ENCODE results near the gene MAML3. TPM values are rescaled to one million over a fixed set of nuclear protein-coding genes. Genes with fewer than 3 reads are reported as not detected.

MAML3 gene
- total RNA-seq, 4 donors from 2014 or later, result 18.2 to 42.7 (median 28.6) TPM

DNA sequence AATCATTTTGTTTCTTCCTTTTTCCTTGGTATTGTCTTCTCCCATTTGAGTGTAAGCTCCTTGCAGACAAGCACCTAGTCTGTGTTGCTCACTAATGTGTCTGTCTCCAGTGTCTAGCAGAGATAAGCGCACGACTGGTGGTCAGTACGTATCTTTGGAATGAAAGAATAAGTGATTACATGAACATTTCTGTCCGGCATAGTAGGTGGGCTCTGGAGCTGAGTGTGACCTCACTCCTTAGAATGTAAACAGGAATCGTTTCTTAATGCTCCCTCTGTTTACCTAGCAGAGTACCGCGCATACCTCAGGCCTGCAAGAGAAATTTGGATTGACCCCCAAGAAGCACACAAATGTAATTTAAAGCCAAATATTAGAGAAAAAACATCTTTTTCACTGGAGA lies 235.4 kb downstream of the MAML3 start:
- H3K27ac ChIP-seq, result peak overlapping the region; percentile 42
- no peak for TF ChIP-seq EP300 (IDR thresholded peaks at IDR 0.05)
- TF ChIP-seq POLR2A (IDR thresholded peaks at IDR 0.05), result no peak
- TF ChIP-seq, protein P1, sequence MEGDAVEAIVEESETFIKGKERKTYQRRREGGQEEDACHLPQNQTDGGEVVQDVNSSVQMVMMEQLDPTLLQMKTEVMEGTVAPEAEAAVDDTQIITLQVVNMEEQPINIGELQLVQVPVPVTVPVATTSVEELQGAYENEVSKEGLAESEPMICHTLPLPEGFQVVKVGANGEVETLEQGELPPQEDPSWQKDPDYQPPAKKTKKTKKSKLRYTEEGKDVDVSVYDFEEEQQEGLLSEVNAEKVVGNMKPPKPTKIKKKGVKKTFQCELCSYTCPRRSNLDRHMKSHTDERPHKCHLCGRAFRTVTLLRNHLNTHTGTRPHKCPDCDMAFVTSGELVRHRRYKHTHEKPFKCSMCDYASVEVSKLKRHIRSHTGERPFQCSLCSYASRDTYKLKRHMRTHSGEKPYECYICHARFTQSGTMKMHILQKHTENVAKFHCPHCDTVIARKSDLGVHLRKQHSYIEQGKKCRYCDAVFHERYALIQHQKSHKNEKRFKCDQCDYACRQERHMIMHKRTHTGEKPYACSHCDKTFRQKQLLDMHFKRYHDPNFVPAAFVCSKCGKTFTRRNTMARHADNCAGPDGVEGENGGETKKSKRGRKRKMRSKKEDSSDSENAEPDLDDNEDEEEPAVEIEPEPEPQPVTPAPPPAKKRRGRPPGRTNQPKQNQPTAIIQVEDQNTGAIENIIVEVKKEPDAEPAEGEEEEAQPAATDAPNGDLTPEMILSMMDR (IDR thresholded peaks at IDR 0.05), result no peak
- no peak for TF ChIP-seq POLR2AphosphoS5 (IDR thresholded peaks at IDR 0.05)
- no peaks in the 10 kb centered on the region for H3K27me3 ChIP-seq
- DNase-seq (ENCODE audit: low spot score in 2 of 2), result no peak
- WGBS, result 87% methylated on average over 7 of the region's 7 CpGs
- H3K4me1 ChIP-seq, result peaks cover 58% of the 10 kb centered on the region
- no peaks in the 10 kb centered on the region for H3K9me3 ChIP-seq
- H3K36me3 ChIP-seq, result no peaks in the 10 kb centered on the region
- H3K4me3 ChIP-seq, result no peak overlapping the region

DNA sequence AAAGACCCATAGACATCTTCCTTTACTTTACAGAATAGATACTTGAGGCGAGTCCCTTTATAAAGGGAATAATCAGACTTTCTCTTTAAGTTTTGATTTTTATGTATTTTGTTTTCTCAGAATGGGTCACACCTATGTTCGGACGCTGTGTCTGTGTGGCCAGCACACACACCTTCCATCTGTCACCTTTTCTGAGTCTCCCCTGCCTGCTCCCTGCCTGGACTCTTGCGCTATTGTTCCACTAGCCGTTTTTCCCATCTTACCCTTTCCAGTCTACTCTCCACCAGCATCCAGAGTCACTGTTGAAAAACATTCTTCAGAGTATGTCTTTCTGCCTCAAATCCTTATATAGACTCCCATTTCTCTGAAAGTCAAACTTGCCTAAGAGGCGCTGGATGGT lies 236.1 kb downstream of the MAML3 start:
- no peak for TF ChIP-seq POLR2AphosphoS5 (IDR thresholded peaks at IDR 0.05)
- TF ChIP-seq, protein P1 (IDR thresholded peaks at IDR 0.05), result no peak
- no peak for TF ChIP-seq EP300 (IDR thresholded peaks at IDR 0.05)
- TF ChIP-seq POLR2A (IDR thresholded peaks at IDR 0.05), result no peak
- H3K27me3 ChIP-seq, result no peaks in the 10 kb centered on the region
- WGBS, result 94% methylated on average over 6 of the region's 6 CpGs

DNA sequence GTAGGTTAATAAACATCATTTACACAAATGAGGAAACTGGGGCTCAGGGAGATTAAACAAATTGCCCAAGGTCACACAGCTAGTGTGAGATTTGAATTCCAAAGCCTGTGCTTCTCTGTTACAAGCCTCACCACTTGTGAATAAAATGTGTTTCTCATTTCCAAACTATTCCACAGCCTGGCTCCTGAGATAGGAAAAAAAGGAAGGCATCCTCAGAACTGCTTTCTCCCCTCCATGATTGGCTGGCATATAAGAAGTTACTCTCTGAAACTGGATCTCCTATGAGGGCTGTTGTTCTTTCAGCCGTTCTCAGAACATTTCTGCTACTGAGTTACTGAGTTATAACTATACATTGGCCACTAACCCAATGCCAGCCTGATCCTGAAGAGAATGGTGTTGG lies 237.9 kb downstream of the MAML3 start:
- no peaks in the 10 kb centered on the region for H3K27me3 ChIP-seq
- H3K4me3 ChIP-seq, result no peak overlapping the region
- no peak for TF ChIP-seq POLR2AphosphoS5 (IDR thresholded peaks at IDR 0.05)
- TF ChIP-seq EP300 (IDR thresholded peaks at IDR 0.05), result no peak
- no peak for TF ChIP-seq POLR2A (IDR thresholded peaks at IDR 0.05)
- TF ChIP-seq, protein P1 (IDR thresholded peaks at IDR 0.05), result no peak
- no peaks in the 10 kb centered on the region for H3K9me3 ChIP-seq
- peaks cover 40% of the 10 kb centered on the region for H3K4me1 ChIP-seq
- DNase-seq (ENCODE audit: low spot score in 2 of 2), result no peak
- no peak overlapping the region for H3K27ac ChIP-seq
- no peaks in the 10 kb centered on the region for H3K36me3 ChIP-seq
- WGBS, result 63% methylated on average over 1 of the region's 1 CpG

More for the DNA sequence above, 236.1 kb downstream of the MAML3 start:
- DNase-seq (ENCODE audit: low spot score in 2 of 2), result no peak
- no peak overlapping the region for H3K27ac ChIP-seq
- peaks cover 58% of the 10 kb centered on the region for H3K4me1 ChIP-seq
- no peaks in the 10 kb centered on the region for H3K36me3 ChIP-seq
- no peaks in the 10 kb centered on the region for H3K9me3 ChIP-seq
- H3K4me3 ChIP-seq, result no peak overlapping the region

DNA sequence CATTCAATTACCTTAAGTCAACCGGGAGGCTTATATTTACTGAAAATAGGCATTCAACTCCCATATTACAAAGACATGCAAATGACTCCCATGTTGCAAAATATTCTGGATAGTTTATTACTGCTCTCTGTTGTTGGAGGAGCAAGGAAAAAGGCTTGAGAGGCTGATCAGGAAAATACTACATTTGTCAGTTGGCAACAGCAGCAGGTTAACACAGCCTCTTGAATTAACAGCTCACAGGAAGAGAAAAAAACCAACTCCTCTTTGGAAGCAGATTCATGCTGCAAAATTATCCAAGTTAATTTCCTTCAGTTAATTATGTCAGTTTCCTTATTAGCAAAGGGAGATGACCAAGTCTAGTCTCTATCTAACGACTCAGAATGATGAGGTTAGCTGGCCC lies 238.9 kb downstream of the MAML3 start:
- no peak overlapping the region for H3K27ac ChIP-seq
- WGBS, result 36% methylated on average over 2 of the region's 2 CpGs

DNA sequence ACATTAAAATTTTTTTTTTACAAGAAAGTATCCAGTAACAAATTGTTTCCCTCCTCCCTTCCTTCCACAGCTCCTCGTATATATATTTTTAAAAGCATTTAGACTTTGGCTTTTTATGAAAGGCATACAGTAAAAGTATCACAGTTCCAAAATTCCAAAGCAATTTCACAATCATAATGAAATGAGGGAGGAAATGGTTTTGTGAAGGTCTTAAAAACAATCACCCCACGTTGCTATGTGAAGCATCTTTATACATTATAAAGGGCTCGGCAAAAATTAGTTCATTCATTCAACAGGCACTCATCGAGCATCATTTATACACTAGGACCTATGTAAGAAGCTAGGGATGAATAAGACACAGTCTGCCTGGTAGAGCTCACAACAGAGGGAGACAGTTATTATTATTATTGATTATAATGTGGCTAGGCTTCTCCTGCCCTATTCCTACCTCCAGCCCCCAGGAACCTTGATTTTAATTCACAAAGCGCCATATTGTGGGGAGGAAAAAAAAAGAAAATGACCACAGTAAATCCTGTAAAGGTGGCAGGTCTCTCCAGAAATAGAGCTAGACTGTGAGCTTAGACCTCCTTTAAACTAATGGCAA lies 239.9 kb downstream of the MAML3 start:
- no peak for DNase-seq (ENCODE audit: low spot score in 2 of 2)
- no peaks in the 10 kb centered on the region for H3K27me3 ChIP-seq
- 52% methylated on average over 5 of the region's 5 CpGs for WGBS
- no peak overlapping the region for H3K4me3 ChIP-seq
- H3K9me3 ChIP-seq, result no peaks in the 10 kb centered on the region
- H3K27ac ChIP-seq, result no peak overlapping the region
- H3K4me1 ChIP-seq, result peaks cover 20% of the 10 kb centered on the region
- TF ChIP-seq POLR2AphosphoS5 (IDR thresholded peaks at IDR 0.05), result no peak
- no peaks in the 10 kb centered on the region for H3K36me3 ChIP-seq

More for the DNA sequence above, 238.9 kb downstream of the MAML3 start:
- TF ChIP-seq, protein P1 (IDR thresholded peaks at IDR 0.05), result no peak
- TF ChIP-seq EP300 (IDR thresholded peaks at IDR 0.05), result no peak
- no peak for TF ChIP-seq POLR2AphosphoS5 (IDR thresholded peaks at IDR 0.05)
- TF ChIP-seq POLR2A (IDR thresholded peaks at IDR 0.05), result no peak
- Histone ChIP-seq H3K4me3 (no peak overlapping the region), H3K27me3 (no peaks in the 10 kb centered on the region), H3K36me3 (no peaks in the 10 kb centered on the region), H3K4me1 (peaks cover 30% of the 10 kb centered on the region), H3K9me3 (no peaks in the 10 kb centered on the region)
- no peak for DNase-seq (ENCODE audit: low spot score in 2 of 2)

Measured in suprapubic skin (tissue), 4 donors.